Measurements from ENCODE around the gene PDE4B.
A peak's percentile ranks its signal among the peaks of the same experiment; 100 is the strongest.
"Not testable (repeated sequence)": the region's sequence is repeated elsewhere in the genome, so short reads cannot be mapped to it uniquely, and the experiment has no call there.

PDE4B gene

GRCh38 chr1:65997693-65998092, 205.0 kb downstream of the PDE4B start:
- DNase-seq, result no peak

- DNase-seq, result no peak
Measured at GRCh38 chr1:65998763-65999583, 206.3 kb downstream of the PDE4B start.

- no peak for DNase-seq
Measured at GRCh38 chr1:66000033-66000637, 207.4 kb downstream of the PDE4B start.

GRCh38 chr1:66003690-66004089, 211.0 kb downstream of the PDE4B start:
- DNase-seq, result no peak

GRCh38 chr1:66006534-66006933, 213.8 kb downstream of the PDE4B start:
- not testable (repeated sequence) for DNase-seq

GRCh38 chr1:66012106-66012784, 219.6 kb downstream of the PDE4B start:
- peak in 1 of 5 experiments; percentile 32 for DNase-seq

- no peak for DNase-seq
Measured at GRCh38 chr1:66013371-66013770, 220.7 kb downstream of the PDE4B start.

- DNase-seq, result peak in 1 of 5 experiments; percentile 10
Measured at GRCh38 chr1:66022904-66023620, 230.4 kb downstream of the PDE4B start.

- no peak for DNase-seq
Measured at GRCh38 chr1:66025188-66025587, 232.5 kb downstream of the PDE4B start.

- no peak for DNase-seq
Measured at GRCh38 chr1:66028035-66028434, 235.3 kb downstream of the PDE4B start.

- no peak for DNase-seq
Measured at GRCh38 chr1:66033781-66034180, 241.1 kb downstream of the PDE4B start.

- no peak for DNase-seq
Measured at GRCh38 chr1:66035616-66036245, 243.0 kb downstream of the PDE4B start.

GRCh38 chr1:66041654-66042053, 249.0 kb downstream of the PDE4B start:
- DNase-seq, result no peak

GRCh38 chr1:66043186-66043585, 250.5 kb downstream of the PDE4B start:
- DNase-seq, result no peak

GRCh38 chr1:66044912-66045311, 252.2 kb downstream of the PDE4B start:
- no peak for DNase-seq

GRCh38 chr1:66046415-66046814, 253.7 kb downstream of the PDE4B start:
- DNase-seq, result no peak

GRCh38 chr1:66048011-66048410, 255.3 kb downstream of the PDE4B start:
- no peak for DNase-seq

GRCh38 chr1:66050123-66050522, 257.4 kb downstream of the PDE4B start:
- no peak for DNase-seq

GRCh38 chr1:66050633-66051032, 257.9 kb downstream of the PDE4B start:
- no peak for DNase-seq

GRCh38 chr1:66055092-66055491, 262.4 kb downstream of the PDE4B start:
- no peak for DNase-seq

- not testable (repeated sequence) for DNase-seq
Measured at GRCh38 chr1:66057448-66057847, 264.8 kb downstream of the PDE4B start.

- DNase-seq, result no peak
Measured at GRCh38 chr1:66058558-66058957, 265.9 kb downstream of the PDE4B start.

GRCh38 chr1:66067219-66067618, 274.5 kb downstream of the PDE4B start:
- DNase-seq, result not testable (repeated sequence)

All from T-helper 2 cell (primary cell).